HL-60/S4 treated with retinoic acid at 250 ng/mL for 4 days and 3 days (cell line): Measurements from ENCODE around the gene IBA57.

ENCODE experiments used
- in situ Hi-C: fragments of 300-500 bp; cut with MboI; formaldehyde crosslinking; loops from 2 replicates; pipeline ENCODE4 v1.7.0; 2022; ENCODE audit warnings: low sequenced_read_pairs

Gene IBA57

GRCh38 chr1:228155596-228156514 lies 9.7 kb upstream of the IBA57 start:
- in situ Hi-C loops = no loop called here

- in situ Hi-C loops = no loop called here
These were observed 9.1 kb upstream of the IBA57 start for GRCh38 chr1:228156515-228156881.

DNA sequence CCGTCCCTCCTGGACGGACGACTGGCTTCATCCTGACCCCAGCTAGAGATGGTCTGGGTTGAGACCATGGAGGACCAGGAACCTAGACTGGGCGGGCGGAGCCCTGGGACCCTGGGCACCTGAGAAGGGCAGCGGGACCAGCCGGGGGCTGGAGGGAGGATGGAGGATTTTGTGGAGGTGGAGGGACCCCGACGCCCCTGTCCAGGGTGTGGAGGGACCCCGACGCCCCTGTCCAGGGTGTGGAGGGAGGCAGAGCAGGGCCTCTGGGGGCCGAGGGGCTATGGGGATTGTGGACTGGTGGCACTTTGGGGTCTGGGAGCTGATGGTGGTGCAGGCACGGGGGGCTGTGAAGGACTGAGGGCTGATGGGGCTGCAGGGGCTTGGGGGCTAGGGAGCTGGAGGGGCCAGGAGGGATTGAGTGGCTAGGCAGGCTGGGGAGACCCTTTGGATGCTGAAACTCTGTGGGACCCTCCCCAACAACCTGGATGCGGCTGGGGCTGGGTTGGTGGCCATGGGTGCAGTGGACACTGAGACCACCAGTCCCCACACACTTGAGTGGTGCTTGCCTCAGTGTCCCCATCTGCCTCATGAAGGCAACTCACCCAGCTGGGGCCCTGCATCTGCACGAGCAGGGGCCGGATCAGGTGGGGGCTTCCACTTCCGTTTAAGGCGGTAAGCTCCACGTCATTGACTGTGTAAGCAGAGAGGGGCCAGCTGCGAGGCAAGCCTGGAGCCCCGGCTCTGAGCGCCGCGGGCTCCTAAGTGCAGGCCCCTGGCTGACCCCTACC lies 8.5 kb upstream of the IBA57 start:
- in situ Hi-C loops = no loop called here

DNA sequence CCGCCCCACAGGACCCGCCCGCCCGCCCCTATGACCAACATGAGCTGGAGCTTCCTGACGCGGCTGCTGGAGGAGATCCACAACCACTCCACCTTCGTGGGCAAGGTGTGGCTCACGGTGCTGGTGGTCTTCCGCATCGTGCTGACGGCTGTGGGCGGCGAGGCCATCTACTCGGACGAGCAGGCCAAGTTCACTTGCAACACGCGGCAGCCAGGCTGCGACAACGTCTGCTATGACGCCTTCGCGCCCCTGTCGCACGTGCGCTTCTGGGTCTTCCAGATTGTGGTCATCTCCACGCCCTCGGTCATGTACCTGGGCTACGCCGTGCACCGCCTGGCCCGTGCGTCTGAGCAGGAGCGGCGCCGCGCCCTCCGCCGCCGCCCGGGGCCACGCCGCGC lies 7.9 kb upstream of the IBA57 start:
- in situ Hi-C loops = no loop called here

DNA sequence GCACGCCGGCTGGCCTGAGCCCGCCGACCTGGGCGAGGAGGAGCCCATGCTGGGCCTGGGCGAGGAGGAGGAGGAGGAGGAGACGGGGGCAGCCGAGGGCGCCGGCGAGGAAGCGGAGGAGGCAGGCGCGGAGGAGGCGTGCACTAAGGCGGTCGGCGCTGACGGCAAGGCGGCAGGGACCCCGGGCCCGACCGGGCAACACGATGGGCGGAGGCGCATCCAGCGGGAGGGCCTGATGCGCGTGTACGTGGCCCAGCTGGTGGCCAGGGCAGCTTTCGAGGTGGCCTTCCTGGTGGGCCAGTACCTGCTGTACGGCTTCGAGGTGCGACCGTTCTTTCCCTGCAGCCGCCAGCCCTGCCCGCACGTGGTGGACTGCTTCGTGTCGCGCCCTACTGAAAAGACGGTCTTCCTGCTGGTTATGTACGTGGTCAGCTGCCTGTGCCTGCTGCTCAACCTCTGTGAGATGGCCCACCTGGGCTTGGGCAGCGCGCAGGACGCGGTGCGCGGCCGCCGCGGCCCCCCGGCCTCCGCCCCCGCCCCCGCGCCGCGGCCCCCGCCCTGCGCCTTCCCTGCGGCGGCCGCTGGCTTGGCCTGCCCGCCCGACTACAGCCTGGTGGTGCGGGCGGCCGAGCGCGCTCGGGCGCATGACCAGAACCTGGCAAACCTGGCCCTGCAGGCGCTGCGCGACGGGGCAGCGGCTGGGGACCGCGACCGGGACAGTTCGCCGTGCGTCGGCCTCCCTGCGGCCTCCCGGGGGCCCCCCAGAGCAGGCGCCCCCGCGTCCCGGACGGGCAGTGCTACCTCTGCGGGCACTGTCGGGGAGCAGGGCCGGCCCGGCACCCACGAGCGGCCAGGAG lies 7.2 kb upstream of the IBA57 start:
- in situ Hi-C loops = no loop called here

- in situ Hi-C loops = no loop called here
These were observed 6.5 kb upstream of the IBA57 start for GRCh38 chr1:228159008-228159665.

DNA sequence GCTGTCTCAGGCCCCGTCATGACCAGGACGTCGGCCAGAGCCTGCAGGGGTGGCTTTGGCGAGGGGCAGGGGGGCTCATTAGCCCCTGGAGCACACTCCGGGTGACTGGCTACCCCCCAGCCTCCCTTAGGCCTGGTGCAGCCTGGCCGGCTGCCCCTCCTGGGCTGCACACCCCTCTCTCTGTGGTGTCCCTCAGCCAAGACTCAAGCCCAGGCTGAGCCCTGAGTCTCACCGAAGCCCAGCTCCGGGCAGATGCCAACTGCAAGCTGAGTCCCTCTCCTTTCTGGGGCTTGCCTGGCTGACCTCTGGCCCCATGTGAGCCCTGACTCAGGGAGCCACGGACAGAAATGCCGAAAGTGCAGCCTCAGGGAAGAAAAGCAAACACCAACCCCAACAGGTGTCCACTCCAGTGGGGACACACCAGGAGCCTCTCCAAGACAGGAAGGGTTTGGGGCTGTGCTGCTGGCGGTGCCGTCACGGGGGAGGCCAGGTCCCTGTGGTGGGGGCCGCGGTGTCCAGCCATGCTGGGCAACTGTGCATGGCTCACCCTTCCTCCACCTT lies 5.3 kb upstream of the IBA57 start:
- in situ Hi-C loops = no loop called here

- in situ Hi-C loops = no loop called here
These were observed 4.2 kb upstream of the IBA57 start for GRCh38 chr1:228161362-228161761.

DNA sequence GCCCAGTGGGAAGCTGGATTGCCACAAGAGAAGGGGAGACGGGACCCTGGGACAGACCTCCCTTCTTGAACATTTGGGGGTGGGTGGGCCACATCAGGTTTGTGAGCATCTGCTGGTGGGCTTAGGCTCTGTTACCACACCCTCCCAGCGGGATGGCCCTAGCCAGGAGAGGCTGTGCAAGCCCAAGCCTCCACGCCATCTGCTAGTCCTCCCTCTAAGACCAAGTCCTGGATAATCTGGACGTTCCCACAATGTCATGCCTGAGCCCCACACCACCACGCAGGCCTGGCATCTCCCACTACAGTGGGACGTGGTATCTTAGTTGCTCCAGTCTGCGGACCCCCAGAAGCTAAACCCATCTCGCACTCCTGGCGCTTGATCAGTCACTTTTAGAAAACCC lies 3.7 kb upstream of the IBA57 start:
- in situ Hi-C loops = no loop called here

DNA sequence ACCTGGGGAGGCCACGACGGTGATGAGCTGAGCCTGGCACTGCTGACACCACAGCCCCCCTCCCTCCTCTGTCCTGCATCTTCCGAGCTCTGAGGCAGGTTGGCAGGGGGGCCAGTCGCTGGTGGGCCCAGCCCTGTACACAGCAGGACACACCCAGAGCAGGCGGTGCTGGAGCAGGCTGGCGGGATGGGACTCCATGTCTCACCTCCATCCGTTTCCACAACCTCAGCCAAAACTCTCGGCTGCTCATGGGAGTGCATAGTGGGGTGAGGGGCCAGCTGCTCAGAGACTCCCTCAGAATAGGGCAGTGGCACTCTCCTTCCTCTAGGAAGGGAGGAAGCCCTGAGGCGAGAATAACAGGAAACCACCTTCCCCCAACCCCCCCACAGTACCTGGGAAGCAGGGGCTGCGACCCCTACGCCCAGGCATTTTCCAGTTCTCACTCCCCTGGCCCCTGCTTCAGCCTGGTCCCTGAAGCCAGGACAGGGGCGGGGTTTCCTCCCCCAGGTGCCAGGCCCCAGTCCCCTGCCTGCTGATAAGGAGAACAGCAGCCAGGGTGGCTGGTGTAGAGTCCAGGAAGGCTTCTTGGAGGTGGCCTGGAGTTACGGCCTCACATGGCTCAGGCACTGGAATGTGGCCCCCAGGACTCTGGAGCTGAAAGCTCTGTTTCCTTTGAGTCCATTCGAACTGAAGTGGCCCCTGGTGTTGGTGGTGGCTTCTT lies 3.2 kb upstream of the IBA57 start:
- in situ Hi-C loops = no loop called here

GRCh38 chr1:228163007-228163753 lies 2.4 kb upstream of the IBA57 start:
- in situ Hi-C loops = no loop called here

DNA sequence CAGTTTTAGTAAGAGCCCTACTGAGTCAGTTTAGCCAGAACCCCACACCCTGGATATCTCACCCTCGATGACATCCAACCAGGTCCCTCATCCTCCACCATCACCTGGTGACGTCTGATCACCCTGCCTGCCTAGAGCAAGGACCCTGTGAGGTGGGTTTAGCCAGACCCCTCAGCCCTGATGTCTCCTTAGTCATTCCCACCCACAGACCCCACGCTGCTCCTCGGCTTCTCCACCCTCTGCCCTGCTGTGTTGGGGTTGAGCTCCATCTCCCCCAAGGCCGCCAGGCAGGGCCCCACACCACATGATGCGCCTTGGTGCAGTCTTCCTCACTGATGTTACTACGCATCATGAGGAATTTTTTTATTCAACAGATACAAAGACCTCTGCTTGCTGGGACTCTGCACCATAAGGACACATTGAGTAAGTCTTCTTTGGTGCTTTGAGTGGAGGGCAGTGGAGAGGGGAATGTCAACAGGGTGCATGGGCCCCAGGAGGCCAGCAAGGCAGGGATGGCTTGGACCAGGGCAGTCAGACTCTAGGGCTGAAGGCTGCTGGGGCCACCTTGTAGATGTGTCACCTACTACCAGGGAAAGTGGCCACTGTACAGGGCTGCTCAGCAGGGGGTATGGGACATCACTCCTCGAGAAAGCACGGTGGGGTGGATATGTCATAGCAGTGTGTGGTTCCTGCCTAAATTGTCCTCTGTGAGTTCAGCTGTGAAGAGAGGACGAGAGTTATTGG lies 1.7 kb upstream of the IBA57 start:
- in situ Hi-C loops = no loop called here

DNA sequence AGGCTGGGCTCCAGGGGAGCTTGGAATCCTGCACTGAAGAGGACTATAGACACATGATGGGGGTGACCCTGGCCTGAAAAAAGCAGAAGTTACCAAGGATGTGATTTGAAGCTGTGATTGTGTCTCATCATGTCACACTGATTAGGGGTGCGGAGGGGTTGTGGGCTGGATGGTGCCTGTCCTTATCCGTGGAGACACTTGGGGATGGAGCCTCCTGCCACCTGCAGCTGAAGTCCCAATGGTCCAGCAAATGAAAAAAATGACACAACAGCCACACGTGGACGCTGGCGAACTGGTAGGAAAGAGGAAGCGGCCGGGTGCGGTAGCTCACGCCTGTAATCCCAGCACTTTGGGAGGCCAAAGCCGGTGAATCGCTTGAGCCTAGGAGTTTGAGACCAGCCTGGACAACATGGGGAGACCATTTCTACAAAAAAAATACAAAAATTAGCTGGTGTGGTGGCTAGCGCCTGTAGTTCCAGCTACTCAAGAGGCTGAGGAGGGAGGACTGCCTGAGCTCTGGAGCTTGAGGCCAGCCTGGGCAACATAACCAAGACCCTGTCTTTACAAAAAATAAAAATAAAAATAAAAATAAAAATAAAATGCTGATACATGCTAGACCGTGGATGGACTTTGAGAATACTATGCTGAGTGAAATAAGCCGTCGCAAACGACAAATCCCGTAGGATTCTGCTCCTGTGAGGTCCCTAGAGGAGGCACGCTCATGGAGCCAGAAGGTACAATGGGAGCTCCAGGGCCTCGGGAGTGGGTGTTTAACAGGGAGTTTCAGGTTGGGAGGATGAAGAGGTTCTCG lies 838 bp upstream of the IBA57 start:
- in situ Hi-C loops = no loop called here

DNA sequence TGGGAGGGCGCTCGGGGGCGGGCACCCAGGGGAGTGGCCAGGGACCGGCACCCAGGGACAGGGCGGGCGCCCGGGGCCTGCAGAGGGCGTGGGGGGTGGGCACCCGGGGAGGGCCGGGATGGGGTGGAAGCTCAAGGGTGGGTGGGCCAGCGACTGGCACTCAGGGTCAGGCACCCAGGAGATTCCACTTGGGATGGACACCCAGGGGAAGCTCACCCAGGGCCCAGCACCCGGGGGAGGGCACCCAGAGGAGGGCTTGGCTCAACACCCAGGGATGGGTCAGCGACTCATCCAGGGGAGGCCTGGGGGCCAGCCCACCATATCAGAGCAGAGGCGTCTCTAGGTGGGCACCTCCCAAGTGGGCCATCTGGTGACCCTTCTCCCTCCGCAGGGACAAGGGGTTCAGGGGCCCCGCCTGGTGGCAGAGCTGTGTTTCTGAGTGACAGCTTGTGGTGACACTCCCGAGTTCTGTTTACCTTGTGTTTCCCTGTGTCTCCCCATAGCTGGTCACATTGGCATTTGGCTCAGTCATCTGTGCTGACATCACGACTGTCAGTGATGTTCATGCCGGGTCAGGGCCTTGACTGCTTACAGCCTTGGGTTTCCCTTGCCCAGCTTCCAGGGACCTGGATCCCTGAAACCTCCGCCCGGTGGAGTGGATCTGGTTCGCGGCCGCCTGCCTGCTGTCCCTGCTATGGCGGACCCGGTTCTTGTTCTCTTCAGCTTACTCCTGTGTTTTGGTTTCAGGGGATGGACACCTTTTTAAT lies 749 bp downstream of the IBA57 start:
- in situ Hi-C loops = no loop called here

GRCh38 chr1:228168563-228169270 lies 3.1 kb downstream of the IBA57 start:
- in situ Hi-C loops = no loop called here

DNA sequence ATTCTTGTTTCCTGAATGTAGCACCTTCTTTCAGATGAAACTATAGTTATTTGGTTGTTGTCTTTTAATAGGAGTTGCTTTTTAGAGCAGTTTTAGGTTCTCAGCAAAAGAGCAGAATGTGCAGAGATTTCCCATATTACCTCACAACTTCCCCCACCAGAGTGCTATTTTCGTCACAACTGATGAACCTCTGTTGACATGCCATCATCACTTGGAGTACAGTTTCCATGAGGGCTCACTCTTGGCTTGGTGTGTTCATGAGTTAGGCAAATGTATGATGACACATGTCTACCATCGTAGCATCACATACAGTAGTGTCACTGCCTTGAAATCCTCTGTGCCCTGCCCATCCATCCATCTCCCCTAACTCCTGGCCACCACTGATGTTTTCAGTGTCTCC lies 3.7 kb downstream of the IBA57 start:
- in situ Hi-C loops = no loop called here
